ENCODE results near the gene GPX8.

DNA sequence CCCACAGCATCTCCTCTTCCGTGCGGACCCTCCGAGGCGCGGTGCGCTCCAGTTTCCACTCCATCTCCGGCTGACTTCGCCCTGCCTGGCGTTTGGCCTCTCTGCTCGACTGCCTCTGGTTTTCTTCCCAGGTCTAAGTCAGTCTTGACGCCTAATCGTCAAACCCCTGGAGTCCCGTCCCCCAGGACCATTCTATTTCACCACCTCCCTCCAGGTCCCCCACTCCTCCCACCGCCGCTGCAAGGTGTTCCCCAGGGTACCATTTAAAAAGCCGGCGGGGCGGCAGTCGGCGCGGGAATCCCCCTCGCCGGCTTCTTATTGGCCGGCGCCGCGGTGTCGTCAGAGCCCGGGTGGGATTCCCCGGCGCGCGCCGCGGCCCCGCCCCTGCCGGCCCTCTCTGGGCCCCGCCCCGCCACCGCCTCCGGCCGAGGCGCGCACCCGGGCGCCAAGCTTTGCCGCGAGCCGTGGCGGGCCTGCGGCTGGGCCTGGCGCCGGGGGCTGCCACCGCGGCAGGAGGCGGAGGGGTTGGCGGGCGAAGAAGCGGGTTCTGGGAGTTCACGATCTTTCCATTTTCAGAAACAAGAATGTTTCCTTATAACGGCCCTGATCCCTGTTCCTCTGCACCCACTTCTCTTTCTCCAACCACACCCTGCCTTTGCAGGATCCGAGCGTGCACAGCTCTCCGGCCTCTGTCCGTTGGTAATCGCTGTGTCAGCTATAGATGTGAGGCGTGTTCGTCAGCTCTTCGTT lies 13.1 kb downstream of the GPX8 start, which contains the start of gene CDC20B:
- TF ChIP-seq, protein P1, sequence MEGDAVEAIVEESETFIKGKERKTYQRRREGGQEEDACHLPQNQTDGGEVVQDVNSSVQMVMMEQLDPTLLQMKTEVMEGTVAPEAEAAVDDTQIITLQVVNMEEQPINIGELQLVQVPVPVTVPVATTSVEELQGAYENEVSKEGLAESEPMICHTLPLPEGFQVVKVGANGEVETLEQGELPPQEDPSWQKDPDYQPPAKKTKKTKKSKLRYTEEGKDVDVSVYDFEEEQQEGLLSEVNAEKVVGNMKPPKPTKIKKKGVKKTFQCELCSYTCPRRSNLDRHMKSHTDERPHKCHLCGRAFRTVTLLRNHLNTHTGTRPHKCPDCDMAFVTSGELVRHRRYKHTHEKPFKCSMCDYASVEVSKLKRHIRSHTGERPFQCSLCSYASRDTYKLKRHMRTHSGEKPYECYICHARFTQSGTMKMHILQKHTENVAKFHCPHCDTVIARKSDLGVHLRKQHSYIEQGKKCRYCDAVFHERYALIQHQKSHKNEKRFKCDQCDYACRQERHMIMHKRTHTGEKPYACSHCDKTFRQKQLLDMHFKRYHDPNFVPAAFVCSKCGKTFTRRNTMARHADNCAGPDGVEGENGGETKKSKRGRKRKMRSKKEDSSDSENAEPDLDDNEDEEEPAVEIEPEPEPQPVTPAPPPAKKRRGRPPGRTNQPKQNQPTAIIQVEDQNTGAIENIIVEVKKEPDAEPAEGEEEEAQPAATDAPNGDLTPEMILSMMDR (IDR thresholded peaks at IDR 0.05), result no peak
- no peak for TF ChIP-seq ZFX (IDR thresholded peaks at IDR 0.05; ENCODE audit: borderline replicate concordance)

Measured in 22Rv1 (cell line).